ENCODE measurements around the gene KRTAP12-1.
A peak's percentile ranks its signal among the peaks of the same experiment; 100 is the strongest.
"Not testable (repeated sequence)": the region's sequence is repeated elsewhere in the genome, so short reads cannot be mapped to it uniquely, and the experiment has no call there.

The KRTAP12-1 gene

GRCh38 chr21:44684483-44684882, 2.5 kb upstream of the KRTAP12-1 start:
- H3K9me3 Mint-ChIP-seq, result no peaks in the 10 kb centered on the region
- no peak for DNase-seq
- CTCF ChIA-PET, result no interaction called here
- peaks cover 7% of the 10 kb centered on the region for H3K4me1 Mint-ChIP-seq
- H3K4me3 Mint-ChIP-seq, result no peak overlapping the region
- H3K36me3 Mint-ChIP-seq, result no peaks in the 10 kb centered on the region
- peaks cover 37% of the 10 kb centered on the region for H3K27me3 Mint-ChIP-seq
- no peak overlapping the region for H3K27ac Mint-ChIP-seq

DNA sequence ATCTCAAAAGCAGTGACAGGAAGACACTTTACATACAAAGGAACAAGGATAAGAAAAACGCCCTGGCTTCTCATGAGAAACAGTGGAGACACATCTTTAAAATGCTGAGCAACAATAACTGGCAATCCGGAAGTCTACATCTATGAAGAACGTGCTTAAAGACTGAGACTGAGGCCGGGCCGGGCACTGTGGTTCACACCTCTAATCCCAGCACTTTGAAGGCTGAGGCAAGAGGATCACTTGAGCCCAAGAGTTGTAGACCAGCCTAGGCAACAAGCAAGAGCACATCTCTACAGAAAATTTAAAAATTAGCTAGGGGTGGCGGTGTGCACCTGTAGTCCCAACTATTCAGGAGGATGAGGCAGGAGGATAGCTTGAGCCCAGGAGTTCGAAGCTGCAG, 2.1 kb upstream of the KRTAP12-1 start:
- Mint-ChIP-seq H3K36me3 (no peaks in the 10 kb centered on the region), H3K4me1 (peaks cover 7% of the 10 kb centered on the region), H3K4me3 (no peak overlapping the region), H3K27ac (no peak overlapping the region), H3K27me3 (peaks cover 37% of the 10 kb centered on the region), H3K9me3 (no peaks in the 10 kb centered on the region)
- CTCF ChIA-PET, result no interaction called here
- no peak for DNase-seq

- DNase-seq, result no peak
- peaks cover 7% of the 10 kb centered on the region for H3K4me1 Mint-ChIP-seq
- no peaks in the 10 kb centered on the region for H3K9me3 Mint-ChIP-seq
- peaks cover 25% of the 10 kb centered on the region for H3K27me3 Mint-ChIP-seq
- no peak overlapping the region for H3K27ac Mint-ChIP-seq
- no peak overlapping the region for H3K4me3 Mint-ChIP-seq
- CTCF ChIA-PET, result no interaction called here
- H3K36me3 Mint-ChIP-seq, result no peaks in the 10 kb centered on the region
These were observed 703 bp upstream of the KRTAP12-1 start for GRCh38 chr21:44682580-44683151.

- no peak for DNase-seq
- H3K27ac Mint-ChIP-seq, result no peak overlapping the region
- H3K4me1 Mint-ChIP-seq, result peaks cover 3% of the 10 kb centered on the region
- no peak overlapping the region for H3K4me3 Mint-ChIP-seq
- CTCF ChIA-PET, result no interaction called here
- no peaks in the 10 kb centered on the region for H3K9me3 Mint-ChIP-seq
- no peaks in the 10 kb centered on the region for H3K36me3 Mint-ChIP-seq
- H3K27me3 Mint-ChIP-seq, result peaks cover 25% of the 10 kb centered on the region
These were observed 811 bp downstream of the KRTAP12-1 start for GRCh38 chr21:44681152-44681551.

DNA sequence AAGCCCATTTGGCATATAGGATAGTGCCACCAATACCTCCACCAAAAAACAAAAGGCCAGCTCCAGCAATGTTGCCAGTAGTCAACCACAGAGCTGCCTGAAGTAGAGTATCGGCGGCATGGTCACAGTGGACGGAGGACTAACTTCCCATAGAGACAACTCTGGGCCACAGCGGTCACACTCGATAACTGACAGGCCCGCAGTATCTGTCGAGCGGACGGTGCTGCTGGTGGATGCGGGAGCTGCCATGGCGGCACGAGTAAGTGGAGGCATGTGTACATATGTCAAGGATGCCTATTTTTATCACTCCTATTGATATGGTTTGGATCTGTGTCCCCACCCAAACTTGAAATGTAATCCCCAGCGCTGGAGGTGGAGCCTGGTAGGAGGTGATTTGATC, 4.1 kb downstream of the KRTAP12-1 start:
- H3K27me3 Mint-ChIP-seq, result peaks cover 33% of the 10 kb centered on the region
- peaks cover 10% of the 10 kb centered on the region for H3K9me3 Mint-ChIP-seq
- no peaks in the 10 kb centered on the region for H3K4me1 Mint-ChIP-seq
- no peaks in the 10 kb centered on the region for H3K36me3 Mint-ChIP-seq
- no peak for DNase-seq
- H3K4me3 Mint-ChIP-seq, result no peak overlapping the region
- CTCF ChIA-PET, result no interaction called here
- no peak overlapping the region for H3K27ac Mint-ChIP-seq

DNA sequence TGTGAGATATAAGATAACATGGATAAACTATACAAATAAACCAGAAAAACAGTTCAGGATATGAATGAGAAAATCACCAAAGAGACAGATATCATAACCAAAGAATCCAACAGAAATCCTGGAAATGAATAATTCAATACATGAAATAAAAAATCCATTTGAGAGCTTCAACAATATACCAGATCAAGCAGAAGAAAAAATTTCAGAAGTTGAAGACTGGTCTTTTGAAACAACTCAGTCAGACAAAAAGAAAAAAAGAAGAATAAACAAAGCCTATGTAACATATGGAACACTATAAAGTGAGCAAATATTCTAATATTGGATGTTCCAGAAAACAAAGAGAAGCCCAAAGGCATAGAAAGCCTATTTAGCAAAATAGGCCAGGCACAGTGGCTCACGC, 10.1 kb downstream of the KRTAP12-1 start:
- CTCF ChIA-PET, result no interaction called here
- peaks cover 3% of the 10 kb centered on the region for H3K36me3 Mint-ChIP-seq
- no peak overlapping the region for H3K27ac Mint-ChIP-seq
- H3K4me1 Mint-ChIP-seq, result no peaks in the 10 kb centered on the region
- no peak for DNase-seq
- H3K9me3 Mint-ChIP-seq, result peaks cover 39% of the 10 kb centered on the region
- no peak overlapping the region for H3K4me3 Mint-ChIP-seq
- peaks cover 39% of the 10 kb centered on the region for H3K27me3 Mint-ChIP-seq

DNA sequence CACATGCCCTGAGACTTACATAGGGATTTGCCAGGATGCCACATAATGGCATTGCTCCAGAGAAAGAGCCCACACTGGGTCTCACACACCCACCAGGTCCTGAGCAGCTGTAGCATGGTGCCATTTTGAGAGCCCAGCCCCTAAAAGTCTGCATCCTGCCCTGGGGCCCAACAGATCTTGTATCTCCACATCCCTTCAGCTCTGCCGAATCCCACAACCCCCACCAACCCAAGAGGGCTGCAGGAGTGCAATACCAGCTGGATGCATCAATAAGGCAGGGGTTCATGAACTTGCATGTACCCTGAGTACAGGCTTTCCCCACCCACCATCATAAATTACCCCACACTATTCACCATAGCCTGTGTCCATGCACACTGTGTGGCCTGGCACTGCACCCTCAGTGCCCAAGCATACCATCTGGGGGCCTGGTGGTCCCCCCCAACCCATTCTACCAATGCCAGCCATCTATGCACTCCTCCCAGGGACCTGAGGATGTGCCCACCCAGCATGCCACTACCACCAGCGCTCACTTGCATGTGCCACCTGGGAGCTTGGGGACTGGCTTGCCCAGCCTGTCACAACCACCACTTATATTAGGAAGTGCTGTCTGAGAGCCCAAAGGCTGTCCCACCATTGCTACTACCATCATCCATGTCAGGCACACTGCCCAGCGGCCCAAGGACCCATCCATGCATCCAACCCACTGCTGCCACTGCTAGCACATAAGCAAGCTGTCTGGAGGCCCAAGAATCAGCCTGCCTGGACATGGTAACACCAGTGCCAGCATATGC, 11.1 kb downstream of the KRTAP12-1 start:
- Mint-ChIP-seq H3K36me3 (peaks cover 3% of the 10 kb centered on the region), H3K9me3 (peaks cover 39% of the 10 kb centered on the region), H3K4me3 (no peak overlapping the region), H3K27me3 (peaks cover 41% of the 10 kb centered on the region), H3K4me1 (no peaks in the 10 kb centered on the region), H3K27ac (no peak overlapping the region)
- CTCF ChIA-PET, result no interaction called here
- no peak for DNase-seq

DNA sequence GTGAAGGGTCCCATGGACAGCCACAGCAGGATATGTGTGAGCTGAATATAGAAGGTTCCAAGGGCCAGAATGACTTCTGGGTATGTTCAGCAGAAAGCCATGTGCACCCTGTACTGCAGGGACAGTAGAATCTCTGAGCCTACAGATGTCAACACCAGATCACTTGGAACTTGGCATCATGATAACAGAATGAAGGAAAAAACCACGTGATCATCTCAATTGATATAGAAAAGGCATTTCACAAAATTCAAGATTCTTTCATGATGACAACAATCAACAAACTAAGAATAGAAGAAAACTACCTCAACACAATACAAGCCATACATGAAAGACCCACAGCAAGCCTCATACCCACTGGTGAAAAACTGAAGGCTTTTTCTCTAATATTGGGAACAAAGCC, 14.4 kb downstream of the KRTAP12-1 start:
- Mint-ChIP-seq H3K4me3 (no peak overlapping the region), H3K36me3 (peaks cover 3% of the 10 kb centered on the region), H3K27ac (no peak overlapping the region), H3K4me1 (no peaks in the 10 kb centered on the region), H3K27me3 (peaks cover 35% of the 10 kb centered on the region), H3K9me3 (peaks cover 34% of the 10 kb centered on the region)
- DNase-seq, result no peak
- CTCF ChIA-PET, result no interaction called here

GRCh38 chr21:44666401-44667320, 15.3 kb downstream of the KRTAP12-1 start, which contains the start of gene KRTAP12-2:
Gene KRTAP12-2 (minus strand): TSS chr21:44666927. CDS start chr21:44666886, 41 bp downstream.
- Mint-ChIP-seq H3K9me3 (peaks cover 38% of the 10 kb centered on the region), H3K36me3 (peaks cover 7% of the 10 kb centered on the region), H3K4me3 (no peak within 1 kb of the TSS), H3K4me1 (no peaks in the 10 kb centered on the region), H3K27me3 (peaks cover 37% of the 10 kb centered on the region), H3K27ac (no peak within 1 kb of the TSS)
- CTCF ChIA-PET, result no interaction called here
- DNase-seq, result no peak

GRCh38 chr21:44664691-44665090, 17.3 kb downstream of the KRTAP12-1 start:
- CTCF ChIA-PET, result interaction anchor here (1.0 kb wide), 1 partner anchor 46 kb away, joined by 3 read pairs; no protein-coding TSS in a partner anchor
- Mint-ChIP-seq H3K4me1 (peaks cover 7% of the 10 kb centered on the region), H3K36me3 (peaks cover 14% of the 10 kb centered on the region), H3K4me3 (no peak overlapping the region), H3K27me3 (peaks cover 31% of the 10 kb centered on the region), H3K9me3 (peaks cover 28% of the 10 kb centered on the region), H3K27ac (no peak overlapping the region)
- DNase-seq, result no peak

GRCh38 chr21:44661567-44661966, 20.4 kb downstream of the KRTAP12-1 start:
- peaks cover 49% of the 10 kb centered on the region for H3K9me3 Mint-ChIP-seq
- H3K4me3 Mint-ChIP-seq, H3K27ac Mint-ChIP-seq, CTCF ChIA-PET, DNase-seq: not testable (repeated sequence)
- peaks cover 42% of the 10 kb centered on the region for H3K36me3 Mint-ChIP-seq
- peaks cover 16% of the 10 kb centered on the region for H3K27me3 Mint-ChIP-seq
- H3K4me1 Mint-ChIP-seq, result peaks cover 38% of the 10 kb centered on the region

GRCh38 chr21:44658913-44659595, 22.9 kb downstream of the KRTAP12-1 start:
- Mint-ChIP-seq H3K36me3 (peaks cover 60% of the 10 kb centered on the region), H3K27me3 (peaks cover 6% of the 10 kb centered on the region), H3K4me1 (peaks cover 58% of the 10 kb centered on the region), H3K4me3 (no peak overlapping the region), H3K9me3 (peaks cover 60% of the 10 kb centered on the region), H3K27ac (peak overlapping the region; percentile 97)
- CTCF ChIA-PET, result no interaction called here
- peak; percentile 45 for DNase-seq

- CTCF ChIA-PET, result interaction anchor here (1.6 kb wide), 1 partner anchor 12 kb away, joined by 4 read pairs; the partner anchor contains the start of gene KRTAP10-11
These were observed 23.4 kb downstream of the KRTAP12-1 start for GRCh38 chr21:44658541-44658910.

More at GRCh38 chr21:44658541-44658910, 23.4 kb downstream of the KRTAP12-1 start:
- Mint-ChIP-seq H3K4me1 (peaks cover 64% of the 10 kb centered on the region), H3K9me3 (peaks cover 65% of the 10 kb centered on the region), H3K36me3 (peaks cover 65% of the 10 kb centered on the region), H3K27me3 (peaks cover 6% of the 10 kb centered on the region), H3K4me3 (no peak overlapping the region), H3K27ac (peak overlapping the region; percentile 97)
- DNase-seq, result no peak
